T-cell (primary cell): ENCODE measurements around the gene NDST1. TPM values are rescaled to one million over a fixed set of nuclear protein-coding genes. Genes with fewer than 3 reads are reported as not detected.

Experiments used
- ATAC-seq, 4 experiments: fragments of 200-7000 bp in 3 of 4; fragments of 150-1000 bp in 1 of 4; cut with Tn5 transposase; replicated peaks in 1 of 4; 1 replicate in 3 of 4; 2 replicates in 1 of 4; pipeline ENCODE4 v1.10.0; 2021; ENCODE audit warnings: moderate library complexity in 3 of 4, mild to moderate bottlenecking in 2 of 4, moderate number of reproducible peaks in 1 of 4
- CTCF ChIA-PET, 2 donors: fragments of 300-600 bp; sonication (Branson Sonifier 250); formaldehyde crosslinking; loops; one replicate each; lab custom pipeline; 2022; ENCODE audit warnings: antibody characterized with exemption in 2 of 2; lab: Charles Lee
- POLR2A ChIA-PET, 2 donors: fragments of 300-600 bp; sonication (Branson Sonifier 250); formaldehyde crosslinking; loops; one replicate each; lab custom pipeline; 2022; ENCODE audit warnings: antibody characterized with exemption in 2 of 2; lab: Charles Lee
- DNase-seq, 35 experiments: peaks; one replicate each; pipeline versions ENCODE4 v3.0.0 to v3.0.0-alpha.2; 2013 to 2023
- H3K27ac ChIP-seq: one replicate; pipeline ENCODE4 v1.5.1; 2013; ENCODE audit warnings: low read length
- H3K27me3 ChIP-seq, 2 experiments: replicated peaks in 1 of 2; 1 replicate in 1 of 2; 2 replicates in 1 of 2; pipeline versions ENCODE4 v1.6.1 to v1.7.0; 2013; ENCODE audit warnings: low read length in 1 of 2, mixed read lengths in 1 of 2; ENCODE audit not compliant: control insufficient read depth in 2 of 2, insufficient read depth in 2 of 2; ENCODE audit errors: extremely low read depth in 1 of 2
- H3K36me3 ChIP-seq, 2 donors: 1 replicate in 1 of 2; 2 replicates in 1 of 2; pipeline versions ENCODE4 v1.6.1 to v1.7.0; 2013; ENCODE audit warnings: low read length in 1 of 2; ENCODE audit not compliant: control insufficient read depth in 2 of 2, insufficient read depth in 1 of 2; ENCODE audit errors: extremely low read depth in 1 of 2
- H3K4me1 ChIP-seq, 2 experiments: 1 replicate in 1 of 2; 2 replicates in 1 of 2; pipeline versions ENCODE4 v1.6.1 to v1.7.0; 2013; ENCODE audit warnings: low read length in 2 of 2, mixed read lengths in 1 of 2; ENCODE audit not compliant: insufficient read depth in 2 of 2, control insufficient read depth in 1 of 2; ENCODE audit errors: extremely low read depth in 1 of 2
- H3K4me3 ChIP-seq, 2 donors: 1 replicate in 1 of 2; 2 replicates in 1 of 2; pipeline versions ENCODE4 v1.5.1 to v1.7.0; 2013; ENCODE audit warnings: mild to moderate bottlenecking in 2 of 2, low read length in 1 of 2, moderate library complexity in 1 of 2; ENCODE audit not compliant: control insufficient read depth in 1 of 2; ENCODE audit errors: extremely low read depth in 1 of 2
- H3K9me3 ChIP-seq: 2 replicates; pipeline ENCODE4 v1.7.0; 2013
- H3K27ac Mint-ChIP-seq, 2 donors: one replicate each; pipeline ENCODE4 v1.8.0; 2020 to 2021; ENCODE audit warnings: mild to moderate bottlenecking in 2 of 2, mixed read lengths in 2 of 2
- H3K27me3 Mint-ChIP-seq, 2 donors: one replicate each; pipeline ENCODE4 v1.8.0; 2021 to 2022; ENCODE audit warnings: mixed read lengths in 2 of 2
- H3K36me3 Mint-ChIP-seq: one replicate; pipeline ENCODE4 v1.8.0; 2021; ENCODE audit warnings: mixed read lengths
- H3K4me1 Mint-ChIP-seq, 3 donors: one replicate each; pipeline ENCODE4 v1.8.0; 2020 to 2022; ENCODE audit warnings: mixed read lengths in 3 of 3, mild to moderate bottlenecking in 1 of 3
- H3K4me3 Mint-ChIP-seq, 3 donors: one replicate each; pipeline ENCODE4 v1.8.0; 2020 to 2022; ENCODE audit warnings: mild to moderate bottlenecking in 3 of 3, mixed read lengths in 3 of 3, moderate library complexity in 3 of 3
- H3K9me3 Mint-ChIP-seq, 3 donors: one replicate each; pipeline ENCODE4 v1.8.0; 2020 to 2022; ENCODE audit warnings: mixed read lengths in 3 of 3
- WGBS: methylation state at CpG from one replicate; pipeline ENCODE4 v1.1.5; 2013; ENCODE audit warnings: missing lambda C conversion rate; ENCODE audit not compliant: insufficient coverage; 5-methylcytosine and 5-hydroxymethylcytosine counted together
- total RNA-seq, 35 experiments: library from RNA in 6 of 35; stranded (reverse) in 6 of 35; fragments of 120-200 nt in 1 of 35; gene quantifications; one replicate each; pipeline versions ENCODE4 v1.2.1 to v1.2.4 and lab custom pipeline; 2013 to 2026

NDST1 gene
- total RNA-seq, 5 donors from 2014 or later (not counting 1 experiment from before 2014, with no cell fraction given): 0.83 to 2.0 (median 1.2) TPM

DNA sequence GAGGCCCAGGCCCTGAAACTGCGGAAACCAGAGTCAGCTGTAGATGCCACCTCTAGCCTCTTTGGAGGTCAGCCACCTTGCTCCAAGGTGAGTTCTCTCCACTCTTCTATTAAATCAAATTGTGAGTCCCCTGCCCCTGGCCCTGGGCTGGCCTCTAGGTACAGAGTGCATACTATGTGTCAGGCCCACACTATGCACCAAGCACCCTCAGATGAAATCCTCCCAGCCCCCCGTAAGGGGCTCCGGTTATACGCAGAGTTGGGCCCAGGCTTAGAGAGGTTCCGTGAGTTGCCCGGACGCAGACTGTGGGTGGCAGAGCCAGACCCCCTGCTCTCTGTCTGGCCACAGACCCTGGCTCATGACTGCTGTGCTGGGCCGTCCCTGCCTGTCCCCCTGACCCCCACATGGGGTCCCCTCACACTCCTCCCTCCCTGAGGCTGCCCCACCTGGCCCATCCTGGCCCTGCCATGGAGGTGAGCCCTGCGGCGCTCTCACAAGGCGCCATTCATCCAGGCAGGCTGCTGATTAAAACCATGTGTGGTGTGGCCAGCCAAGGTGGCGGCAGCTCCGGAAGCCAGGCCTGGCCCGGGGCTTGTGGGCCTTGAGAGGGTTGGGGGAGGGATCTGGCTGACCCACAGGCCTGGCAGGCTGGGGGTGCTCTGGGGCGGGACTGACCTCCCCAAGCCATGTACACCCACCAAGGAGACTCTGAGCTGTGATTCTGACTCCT, 67.1 kb downstream of the NDST1 start:
- Mint-ChIP-seq H3K36me3 (no peaks in the 10 kb centered on the region), H3K4me3 (no peak overlapping the region), H3K27ac (no peak overlapping the region), H3K4me1 (no peaks in the 10 kb centered on the region), H3K27me3 (no peaks in the 10 kb centered on the region), H3K9me3 (no peaks in the 10 kb centered on the region)
- H3K4me1 ChIP-seq: no peaks in the 10 kb centered on the region
- H3K9me3 ChIP-seq: no peaks in the 10 kb centered on the region
- POLR2A ChIA-PET: no interaction called here
- no peak for DNase-seq
- no peaks in the 10 kb centered on the region for H3K36me3 ChIP-seq
- peaks cover 0 to 17% of the 10 kb centered on the region in 2 experiments for H3K27me3 ChIP-seq
- H3K27ac ChIP-seq: no peak overlapping the region
- CTCF ChIA-PET: no interaction called here
- H3K4me3 ChIP-seq: no peak overlapping the region
- no peak for ATAC-seq
- WGBS: 98% methylated on average over 7 of the region's 15 CpGs

DNA sequence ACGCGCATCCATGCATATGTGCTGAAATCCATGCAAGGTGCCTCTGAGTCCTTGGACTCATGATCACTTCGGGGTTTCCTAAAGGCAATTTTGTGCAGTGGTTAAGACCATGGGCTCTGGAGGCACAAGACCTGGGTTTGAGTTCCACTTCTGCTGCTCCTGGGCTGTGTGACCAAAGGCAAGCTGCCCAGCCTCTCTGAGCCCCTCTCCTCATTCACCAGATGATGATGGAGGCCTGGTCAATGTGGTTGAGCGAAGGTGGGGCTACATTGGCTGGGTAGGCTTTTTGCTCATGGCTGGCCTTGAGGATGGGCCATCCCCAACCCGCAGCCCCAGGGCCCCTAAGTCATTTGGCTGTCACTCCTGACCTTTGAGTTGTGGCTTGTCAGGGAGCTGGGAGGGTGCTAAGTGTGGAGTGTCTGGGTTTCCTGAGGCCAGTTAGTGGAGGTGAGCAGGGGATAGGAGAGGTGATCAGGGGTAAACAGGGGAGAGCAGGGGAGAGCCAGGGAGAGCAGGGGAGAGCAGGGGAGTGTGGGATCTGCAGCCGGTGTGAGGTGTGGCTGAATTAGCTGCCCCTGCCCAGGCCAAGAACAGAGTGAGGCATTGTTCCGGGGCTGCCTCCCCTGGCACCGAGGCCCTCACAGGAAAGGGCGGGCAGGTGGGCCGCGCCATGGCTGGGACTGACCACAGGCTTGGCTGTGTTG, 68.0 kb downstream of the NDST1 start:
- H3K4me3 ChIP-seq: no peak overlapping the region
- no peak for ATAC-seq
- 94% methylated on average over 10 of the region's 11 CpGs for WGBS
- DNase-seq: no peak
- no peak overlapping the region for H3K27ac ChIP-seq
- H3K36me3 ChIP-seq: no peaks in the 10 kb centered on the region
- POLR2A ChIA-PET: no interaction called here
- Mint-ChIP-seq H3K9me3 (no peaks in the 10 kb centered on the region), H3K27ac (no peak overlapping the region), H3K27me3 (peaks cover 0 to 5% of the 10 kb centered on the region in 2 donors), H3K4me1 (no peaks in the 10 kb centered on the region), H3K4me3 (no peak overlapping the region), H3K36me3 (no peaks in the 10 kb centered on the region)
- CTCF ChIA-PET: no interaction called here
- no peaks in the 10 kb centered on the region for H3K4me1 ChIP-seq
- H3K27me3 ChIP-seq: peaks cover 0 to 19% of the 10 kb centered on the region in 2 experiments
- H3K9me3 ChIP-seq: no peaks in the 10 kb centered on the region

DNA sequence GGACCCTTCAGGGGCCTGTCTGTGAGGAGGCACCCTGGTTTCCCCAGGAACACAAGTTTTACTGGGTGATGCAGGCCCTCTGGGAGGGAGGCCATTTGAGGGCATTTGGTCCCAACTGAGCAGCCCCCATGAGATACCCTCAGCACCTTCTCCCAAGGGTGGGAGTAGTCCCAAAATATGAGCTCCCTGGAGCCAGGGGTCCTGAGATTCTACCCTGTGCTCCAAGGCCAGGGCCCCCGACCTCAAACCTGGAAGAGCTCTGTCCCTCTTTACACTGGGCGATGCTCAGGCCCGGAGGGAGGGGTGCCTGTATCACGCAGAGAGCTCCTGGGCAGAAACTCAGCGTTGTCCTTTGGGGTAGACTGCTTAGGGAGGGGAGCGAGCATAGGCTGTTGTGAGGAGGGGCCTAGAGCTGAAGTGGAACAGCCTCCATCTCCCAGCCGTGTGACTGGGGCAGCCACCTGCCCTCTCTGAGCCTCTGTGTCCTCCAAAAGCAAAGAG, 68.6 kb downstream of the NDST1 start:
- ChIA-PET CTCF (interaction anchor here in 1 of 2 donors (0.6 kb wide), 1 partner anchor 195 kb away, joined by 3 read pairs; no protein-coding TSS in a partner anchor), POLR2A (no interaction called here)
- Histone ChIP-seq H3K4me1 (no peaks in the 10 kb centered on the region), H3K27me3 (peaks cover 0 to 19% of the 10 kb centered on the region in 2 experiments), H3K4me3 (no peak overlapping the region), H3K9me3 (no peaks in the 10 kb centered on the region), H3K36me3 (no peaks in the 10 kb centered on the region), H3K27ac (no peak overlapping the region)
- H3K27ac Mint-ChIP-seq: no peak overlapping the region
- no peaks in the 10 kb centered on the region for H3K4me1 Mint-ChIP-seq
- no peak overlapping the region for H3K4me3 Mint-ChIP-seq
- DNase-seq (no peak), ATAC-seq (no peak)
- no peaks in the 10 kb centered on the region for H3K9me3 Mint-ChIP-seq
- peaks cover under 1 to 5% of the 10 kb centered on the region in 2 donors for H3K27me3 Mint-ChIP-seq
- 89% methylated on average over 6 of the region's 7 CpGs for WGBS
- H3K36me3 Mint-ChIP-seq: no peaks in the 10 kb centered on the region

DNA sequence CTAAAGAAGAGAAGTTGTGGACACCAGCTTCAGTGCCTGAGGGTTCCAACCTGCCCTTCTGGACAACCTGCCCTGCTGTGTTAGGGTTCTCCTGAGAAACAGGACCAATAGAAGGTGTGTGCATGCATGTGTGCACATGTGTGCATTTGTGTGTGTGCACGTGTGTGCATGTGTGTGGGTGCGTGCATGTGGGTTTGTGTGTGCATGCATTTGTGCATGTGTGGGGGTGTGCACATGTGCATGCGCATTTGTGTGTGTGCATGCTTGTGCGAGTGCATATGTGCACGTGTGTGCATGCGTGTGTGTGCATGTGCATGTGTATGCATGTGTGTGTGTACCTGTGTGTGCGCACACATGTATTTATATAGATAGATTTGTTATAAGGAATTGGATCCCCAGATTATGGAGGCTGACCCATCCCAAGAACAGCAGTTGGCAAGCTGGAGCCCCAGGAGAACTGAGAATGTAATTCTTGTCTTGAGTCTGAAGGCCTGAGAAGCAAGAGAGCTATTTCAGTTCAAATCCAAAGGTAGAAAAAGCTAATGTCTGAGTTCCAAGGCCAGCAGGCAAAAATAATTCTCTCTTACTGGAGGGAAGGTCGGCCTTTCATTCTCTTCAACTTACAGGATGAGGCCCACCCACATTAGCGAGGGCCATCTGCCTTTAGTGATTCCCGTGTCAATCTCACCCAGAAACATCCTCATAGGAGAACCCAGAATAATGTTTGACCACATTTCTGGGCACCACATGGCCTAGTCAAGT, 69.6 kb downstream of the NDST1 start:
- Histone ChIP-seq H3K27ac (no peak overlapping the region), H3K4me1 (no peaks in the 10 kb centered on the region), H3K27me3 (peaks cover 0 to 26% of the 10 kb centered on the region in 2 experiments), H3K9me3 (no peaks in the 10 kb centered on the region), H3K36me3 (no peaks in the 10 kb centered on the region), H3K4me3 (no peak overlapping the region)
- 95% methylated on average over 9 of the region's 10 CpGs for WGBS
- no peak overlapping the region for H3K4me3 Mint-ChIP-seq
- CTCF ChIA-PET: no interaction called here
- no peak for DNase-seq
- ATAC-seq: no peak
- peaks cover 6 to 11% of the 10 kb centered on the region in 2 donors for H3K27me3 Mint-ChIP-seq
- POLR2A ChIA-PET: no interaction called here
- H3K27ac Mint-ChIP-seq: no peak overlapping the region
- H3K4me1 Mint-ChIP-seq: no peaks in the 10 kb centered on the region
- no peaks in the 10 kb centered on the region for H3K36me3 Mint-ChIP-seq
- H3K9me3 Mint-ChIP-seq: no peaks in the 10 kb centered on the region

DNA sequence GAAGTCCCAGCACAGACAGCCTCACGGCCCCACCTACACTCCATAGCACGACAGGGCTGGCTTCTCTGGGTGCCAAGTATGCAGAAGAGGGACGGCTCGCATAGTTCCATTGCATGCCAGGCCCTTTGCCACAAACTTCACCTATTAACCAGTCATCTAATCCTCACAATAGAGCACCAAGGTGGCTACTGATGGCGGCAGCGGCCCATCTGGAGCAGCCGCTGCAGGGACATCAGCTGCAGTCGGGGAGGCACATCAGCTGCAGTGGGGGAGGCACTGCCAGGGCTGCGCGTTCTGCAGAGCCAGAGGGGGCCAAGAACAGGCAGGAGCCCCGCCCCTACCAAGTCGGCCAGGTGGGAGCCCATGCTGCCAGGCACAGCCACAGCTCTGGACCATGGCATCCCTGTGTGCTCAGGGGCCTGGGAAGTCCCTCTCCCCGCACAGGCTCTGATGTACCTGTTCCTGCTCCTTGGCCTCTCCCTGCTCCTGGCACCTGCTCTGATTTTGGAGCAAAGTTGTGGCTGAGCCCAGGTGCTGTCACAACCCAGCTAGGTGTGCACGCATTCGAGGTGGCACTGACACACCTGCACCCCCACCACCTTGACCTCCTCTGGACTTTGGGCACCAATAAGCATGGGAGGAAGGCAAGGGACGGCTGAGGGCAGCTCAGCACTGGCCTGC, 71.0 kb downstream of the NDST1 start:
- DNase-seq: no peak

More for the DNA sequence above, 71.0 kb downstream of the NDST1 start:
- CTCF ChIA-PET: no interaction called here
- Histone ChIP-seq H3K27me3 (peaks cover 0 to 27% of the 10 kb centered on the region in 2 experiments), H3K27ac (no peak overlapping the region), H3K36me3 (no peaks in the 10 kb centered on the region), H3K9me3 (no peaks in the 10 kb centered on the region), H3K4me3 (no peak overlapping the region), H3K4me1 (no peaks in the 10 kb centered on the region)
- no peaks in the 10 kb centered on the region for H3K36me3 Mint-ChIP-seq
- POLR2A ChIA-PET: no interaction called here
- H3K4me3 Mint-ChIP-seq: no peak overlapping the region
- ATAC-seq: no peak
- H3K27me3 Mint-ChIP-seq: peaks cover 6 to 11% of the 10 kb centered on the region in 2 donors
- H3K27ac Mint-ChIP-seq: no peak overlapping the region
- 84% methylated on average over 15 of the region's 16 CpGs for WGBS
- no peaks in the 10 kb centered on the region for H3K4me1 Mint-ChIP-seq
- no peaks in the 10 kb centered on the region for H3K9me3 Mint-ChIP-seq
